Liver (tissue), 9 donors: Measurements from ENCODE around the gene HDAC2. TPM values are rescaled to one million over a fixed set of nuclear protein-coding genes. Genes with fewer than 3 reads are reported as not detected.
"Not testable (repeated sequence)": the region's sequence is repeated elsewhere in the genome, so short reads cannot be mapped to it uniquely, and the experiment has no call there.

Experiments used
- DNase-seq: peaks from one replicate; pipeline ENCODE4 v3.0.0-alpha.2; 2017; ENCODE audit warnings: low spot score
- H3K27ac ChIP-seq, 2 donors: one replicate each; pipeline ENCODE4 v1.7.0; 2013; ENCODE audit warnings: inconsistent platforms in 2 of 2, low read length in 2 of 2, control low read depth in 1 of 2, low read depth in 1 of 2, mild to moderate bottlenecking in 1 of 2
- H3K27me3 ChIP-seq, 4 donors: one replicate each; pipeline versions ENCODE4 v1.6.1 to v1.7.0; 2013; ENCODE audit warnings: low read length in 3 of 4, inconsistent platforms in 1 of 4, mild to moderate bottlenecking in 1 of 4, moderate library complexity in 1 of 4; ENCODE audit not compliant: control insufficient read depth in 4 of 4, insufficient read depth in 4 of 4
- H3K36me3 ChIP-seq, 4 donors: one replicate each; pipeline versions ENCODE4 v1.6.1 to v1.7.0; 2013; ENCODE audit warnings: low read length in 3 of 4, mild to moderate bottlenecking in 3 of 4, low read depth in 1 of 4, moderate library complexity in 1 of 4; ENCODE audit not compliant: control insufficient read depth in 4 of 4, insufficient read depth in 3 of 4
- H3K4me1 ChIP-seq, 4 donors: one replicate each; pipeline versions ENCODE4 v1.6.1 to v1.7.0; 2013; ENCODE audit warnings: low read length in 3 of 4, mild to moderate bottlenecking in 3 of 4, moderate library complexity in 1 of 4; ENCODE audit not compliant: control insufficient read depth in 4 of 4, insufficient read depth in 4 of 4
- H3K4me3 ChIP-seq, 3 donors: one replicate each; pipeline versions ENCODE4 v1.6.1 to v1.7.0; 2013; ENCODE audit warnings: low read length in 3 of 3, control low read depth in 1 of 3, low read depth in 1 of 3, mild to moderate bottlenecking in 1 of 3
- H3K9ac ChIP-seq, 2 donors: one replicate each; pipeline ENCODE4 v1.7.0; 2013; ENCODE audit warnings: low read length in 2 of 2, mild to moderate bottlenecking in 2 of 2, moderate library complexity in 2 of 2, control low read depth in 1 of 2, low read depth in 1 of 2
- H3K9me3 ChIP-seq, 4 donors: one replicate each; pipeline versions ENCODE4 v1.6.1 to v1.7.0; 2013; ENCODE audit warnings: low read length in 3 of 4; ENCODE audit not compliant: control insufficient read depth in 4 of 4
- CTCF ChIP-seq: fragments of 150-350 bp; IDR thresholded peaks from 2 replicates; pipeline ENCODE4 v1.5.1; 2017; ENCODE audit warnings: improper control_type of control experiment, low read depth, low read length; ENCODE audit not compliant: missing input control
- GABPA ChIP-seq, 2 donors: IDR thresholded peaks in 1 of 2; conservative IDR thresholded peaks in 1 of 2; 2 replicates each; pipeline ENCODE4 v1.6.1; 2016; ENCODE audit warnings: antibody characterized with exemption in 2 of 2, mild to moderate bottlenecking in 1 of 2, moderate library complexity in 1 of 2
- HNF4A ChIP-seq, 2 donors: conservative IDR thresholded peaks; 2 replicates each; pipeline ENCODE4 v1.6.1; 2016; ENCODE audit warnings: antibody characterized with exemption in 2 of 2, mild to moderate bottlenecking in 2 of 2
- HNF4G ChIP-seq: IDR thresholded peaks from 2 replicates; pipeline ENCODE4 v1.6.1; 2016; ENCODE audit warnings: antibody characterized with exemption
- JUND ChIP-seq, 2 donors: IDR thresholded peaks; 2 replicates each; pipeline ENCODE4 v1.6.1; 2016; ENCODE audit warnings: antibody characterized with exemption in 2 of 2
- NR2F2 ChIP-seq: IDR thresholded peaks from 2 replicates; pipeline ENCODE4 v1.6.1; 2016; ENCODE audit warnings: antibody characterized with exemption
- RAD21 ChIP-seq, 2 donors: IDR thresholded peaks; 2 replicates each; pipeline ENCODE4 v1.6.1; 2016; ENCODE audit warnings: antibody characterized with exemption in 2 of 2, mild to moderate bottlenecking in 2 of 2
- RXRA ChIP-seq, 2 donors: IDR thresholded peaks; 2 replicates each; pipeline ENCODE4 v1.6.1; 2017 to 2018; ENCODE audit warnings: antibody characterized with exemption in 2 of 2, mild to moderate bottlenecking in 1 of 2
- SP1 ChIP-seq: IDR thresholded peaks from 2 replicates; pipeline ENCODE4 v1.6.1; 2018; ENCODE audit warnings: antibody characterized with exemption, mild to moderate bottlenecking
- WGBS: extraction: QIAGEN DNeasy Blood & Tissue Kit; methylation state at CpG from one replicate; pipeline ENCODE4 v1.1.7; 2013; 5-methylcytosine and 5-hydroxymethylcytosine counted together
- polyA plus RNA-seq, 2 donors: library from polyadenylated mRNA; stranded (reverse) in 1 of 2; unstranded in 1 of 2; fragments of 200-250 nt in 1 of 2; fragments of >200 nt in 1 of 2; fragmentation: Nextera tagmentation in 1 of 2; extraction: Ambion mirVana in 1 of 2; gene quantifications; one replicate each; pipeline versions ENCODE4 v1.2.1 to v1.2.3, GENCODE V29; 2013 to 2015
- total RNA-seq, 2 donors: library from RNA; depleted of rRNA; stranded (reverse); fragments of >200 nt; gene quantifications; one replicate each; pipeline ENCODE4 v1.2.3, GENCODE V29; 2014
- donor health status: healthy.
- donor health status: healthy.
- donor health status: healthy.
- donor health status: healthy.
- donor health status: healthy.

The HDAC2 gene
- total and polyA plus RNA-seq, 4 donors = 14.7 to 56.9 (median 21.0) TPM

- H3K4me3 ChIP-seq = no peak overlapping the region
- no peak overlapping the region for H3K9ac ChIP-seq
- 60% methylated on average over 3 of the region's 3 CpGs for WGBS
- no peaks in the 10 kb centered on the region for H3K9me3 ChIP-seq
- H3K27me3 ChIP-seq = no peaks in the 10 kb centered on the region
- no peak for DNase-seq
- no peaks in the 10 kb centered on the region for H3K4me1 ChIP-seq
- no peaks in the 10 kb centered on the region for H3K36me3 ChIP-seq
- no peak overlapping the region for H3K27ac ChIP-seq
- TF ChIP-seq RXRA (IDR thresholded peaks at IDR 0.05) (no peak), NR2F2 (peak; percentile 20)
Observed at GRCh38 chr6:113920663-113921267, 50.2 kb downstream of the HDAC2 start.

- H3K9ac ChIP-seq, DNase-seq, H3K9me3 ChIP-seq, H3K36me3 ChIP-seq, H3K27ac ChIP-seq, H3K27me3 ChIP-seq, H3K4me3 ChIP-seq: not testable (repeated sequence)
- peaks cover 2 to 11% (median 6%) of the 10 kb centered on the region in 4 donors for H3K4me1 ChIP-seq
- WGBS = 57% methylated on average over 1 of the region's 1 CpG
- TF ChIP-seq JUND (IDR thresholded peaks at IDR 0.05) = peak in 1 of 2 donors; percentile 19
- peak; percentile 75 to 84 for TF ChIP-seq HNF4A (conservative IDR thresholded peaks at IDR 0.05)
- peak; percentile 8 for TF ChIP-seq HNF4G
- TF ChIP-seq RXRA (IDR thresholded peaks at IDR 0.05) = peak; percentile 27 to 38
- peak; percentile 55 for TF ChIP-seq SP1
Observed at GRCh38 chr6:113910285-113910684, 60.7 kb downstream of the HDAC2 start.

- Histone ChIP-seq H3K36me3 (no peaks in the 10 kb centered on the region), H3K27me3 (no peaks in the 10 kb centered on the region), H3K27ac (no peak overlapping the region), H3K4me3 (no peak overlapping the region), H3K9me3 (no peaks in the 10 kb centered on the region), H3K4me1 (peaks cover 2 to 11% (median 6%) of the 10 kb centered on the region in 4 donors), H3K9ac (no peak overlapping the region)
- 18% methylated on average over 6 of the region's 6 CpGs for WGBS
- TF ChIP-seq RAD21 (IDR thresholded peaks at IDR 0.05) = peak; percentile 78 to 80
- TF ChIP-seq GABPA (IDR thresholded peaks at IDR 0.05 in 1 of 2, conservative IDR thresholded peaks at IDR 0.05 in 1 of 2) = no peak
- peak; percentile 54 for TF ChIP-seq CTCF
- DNase-seq = no peak
Observed at GRCh38 chr6:113909224-113909856, 61.6 kb downstream of the HDAC2 start.

GRCh38 chr6:113908801-113909200 lies 62.1 kb downstream of the HDAC2 start:
- WGBS = 58% methylated on average over 3 of the region's 3 CpGs

More at GRCh38 chr6:113908801-113909200, 62.1 kb downstream of the HDAC2 start:
- H3K9me3 ChIP-seq = no peaks in the 10 kb centered on the region
- H3K4me1 ChIP-seq = peaks cover 2 to 11% (median 6%) of the 10 kb centered on the region in 4 donors
- H3K36me3 ChIP-seq = no peaks in the 10 kb centered on the region
- DNase-seq = no peak
- TF ChIP-seq JUND (IDR thresholded peaks at IDR 0.05) = no peak
- no peak for TF ChIP-seq HNF4A (conservative IDR thresholded peaks at IDR 0.05)
- H3K27me3 ChIP-seq = no peaks in the 10 kb centered on the region
- no peak overlapping the region for H3K4me3 ChIP-seq
- no peak overlapping the region for H3K27ac ChIP-seq
- H3K9ac ChIP-seq = no peak overlapping the region
